ENCODE data around the gene KCNG2. TPM values are rescaled to one million over a fixed set of nuclear protein-coding genes. Genes with fewer than 3 reads are reported as not detected.

KCNG2 gene
- polyA plus RNA-seq, 1 donor from 2014 or later = not detected

- Histone ChIP-seq H3K27ac (ENCODE audit: low read length) (no peak overlapping the region), H3K4me3 (ENCODE audit: low read length) (no peak overlapping the region), H3K27me3 (ENCODE audit: insufficient read depth, low read depth, low read length) (no peaks in the 10 kb centered on the region), H3K79me2 (replicated peaks; ENCODE audit: insufficient read depth, low read length) (no peaks in the 10 kb centered on the region), H2AFZ (ENCODE audit: low read depth, low read length) (no peak overlapping the region), H3F3A (ENCODE audit: insufficient read depth, low read length, poor library complexity, severe bottlenecking) (no peaks in the 10 kb centered on the region), H3K9me3 (ENCODE audit: low read length) (no peaks in the 10 kb centered on the region), H3K9me2 (ENCODE audit: insufficient read depth, low read length) (no peaks in the 10 kb centered on the region), H3K9ac (ENCODE audit: low read length) (no peak overlapping the region), H4K20me1 (ENCODE audit: insufficient read depth) (no peaks in the 10 kb centered on the region), H3K4me2 (ENCODE audit: low read length) (no peak overlapping the region), H3K36me3 (ENCODE audit: insufficient read depth, low read length) (no peaks in the 10 kb centered on the region)
- TF ChIP-seq REST (IDR thresholded peaks at IDR 0.05; ENCODE audit: borderline replicate concordance) (no peak), CTCF (IDR thresholded peaks at IDR 0.05; ENCODE audit: poor library complexity, severe bottlenecking) (no peak), SMC3 (conservative IDR thresholded peaks at IDR 0.05; ENCODE audit: poor library complexity) (no peak), EP300 (conservative IDR thresholded peaks at IDR 0.05; ENCODE audit: poor library complexity, severe bottlenecking) (no peak)
These were observed 24.7 kb upstream of the KCNG2 start for GRCh38 chr18:79772865-79773696.

- Histone ChIP-seq H3K4me3 (ENCODE audit: low read length) (no peak overlapping the region), H3K27ac (ENCODE audit: low read length) (no peak overlapping the region), H3K9ac (ENCODE audit: low read length) (no peak overlapping the region), H2AFZ (ENCODE audit: low read depth, low read length) (no peak overlapping the region), H3K4me2 (ENCODE audit: low read length) (no peak overlapping the region), H3K36me3 (ENCODE audit: insufficient read depth, low read length) (no peaks in the 10 kb centered on the region), H3K9me3 (ENCODE audit: low read length) (no peaks in the 10 kb centered on the region), H4K20me1 (ENCODE audit: insufficient read depth) (no peaks in the 10 kb centered on the region), H3K27me3 (ENCODE audit: insufficient read depth, low read depth, low read length) (no peaks in the 10 kb centered on the region), H3K79me2 (replicated peaks; ENCODE audit: insufficient read depth, low read length) (no peaks in the 10 kb centered on the region), H3F3A (ENCODE audit: insufficient read depth, low read length, poor library complexity, severe bottlenecking) (no peaks in the 10 kb centered on the region), H3K9me2 (ENCODE audit: insufficient read depth, low read length) (no peaks in the 10 kb centered on the region)
- no peak for TF ChIP-seq POLR2AphosphoS5 (IDR thresholded peaks at IDR 0.05)
- TF ChIP-seq RAD21 (conservative IDR thresholded peaks at IDR 0.05) = no peak
- TF ChIP-seq EZH2 (IDR thresholded peaks at IDR 0.05; ENCODE audit: borderline replicate concordance, insufficient read depth, low read length, poor library complexity, severe bottlenecking) = no peak
- no peak for TF ChIP-seq REST (IDR thresholded peaks at IDR 0.05; ENCODE audit: borderline replicate concordance)
- no peak for TF ChIP-seq CTCF (IDR thresholded peaks at IDR 0.05; ENCODE audit: poor library complexity, severe bottlenecking)
- no peak for TF ChIP-seq MXI1 (conservative IDR thresholded peaks at IDR 0.05; ENCODE audit: poor library complexity, severe bottlenecking)
- no peak for TF ChIP-seq EP300 (conservative IDR thresholded peaks at IDR 0.05; ENCODE audit: poor library complexity, severe bottlenecking)
- TF ChIP-seq SMC3 (conservative IDR thresholded peaks at IDR 0.05; ENCODE audit: poor library complexity) = no peak
- no peak for TF ChIP-seq TAF1 (IDR thresholded peaks at IDR 0.05; ENCODE audit: low read depth)
These were observed 23.6 kb upstream of the KCNG2 start for GRCh38 chr18:79774111-79774510.
